GM06990 (cell line): ENCODE data around the gene KCNH3.
A peak's percentile ranks its signal among the peaks of the same experiment; 100 is the strongest.

ENCODE experiments used
- DNase-seq: peaks from one replicate; pipeline ENCODE4 v3.0.0-alpha.2; 2011; ENCODE audit not compliant: insufficient read length; ENCODE audit errors: extremely low read depth
- H3K27me3 ChIP-seq: replicated peaks from 2 replicates; pipeline ENCODE4 v1.6.0; 2011; ENCODE audit warnings: low read length; ENCODE audit not compliant: control insufficient read depth, insufficient read depth
- H3K36me3 ChIP-seq: 2 replicates; pipeline ENCODE4 v1.5.1; 2011; ENCODE audit warnings: low read length; ENCODE audit not compliant: control insufficient read depth, insufficient read depth
- H3K4me3 ChIP-seq: replicated peaks from 2 replicates; pipeline ENCODE4 v1.5.1; 2011; ENCODE audit warnings: low read depth, mild to moderate bottlenecking, control low read depth, low read length
- TF ChIP-seq, protein P1 (sequence below): IDR thresholded peaks from 2 replicates; pipeline ENCODE4 v1.5.1; 2011; ENCODE audit warnings: low read length, control low read depth, mild to moderate bottlenecking, inconsistent platforms; ENCODE audit not compliant: insufficient read depth, poor library complexity, severe bottlenecking

Gene KCNH3

DNA sequence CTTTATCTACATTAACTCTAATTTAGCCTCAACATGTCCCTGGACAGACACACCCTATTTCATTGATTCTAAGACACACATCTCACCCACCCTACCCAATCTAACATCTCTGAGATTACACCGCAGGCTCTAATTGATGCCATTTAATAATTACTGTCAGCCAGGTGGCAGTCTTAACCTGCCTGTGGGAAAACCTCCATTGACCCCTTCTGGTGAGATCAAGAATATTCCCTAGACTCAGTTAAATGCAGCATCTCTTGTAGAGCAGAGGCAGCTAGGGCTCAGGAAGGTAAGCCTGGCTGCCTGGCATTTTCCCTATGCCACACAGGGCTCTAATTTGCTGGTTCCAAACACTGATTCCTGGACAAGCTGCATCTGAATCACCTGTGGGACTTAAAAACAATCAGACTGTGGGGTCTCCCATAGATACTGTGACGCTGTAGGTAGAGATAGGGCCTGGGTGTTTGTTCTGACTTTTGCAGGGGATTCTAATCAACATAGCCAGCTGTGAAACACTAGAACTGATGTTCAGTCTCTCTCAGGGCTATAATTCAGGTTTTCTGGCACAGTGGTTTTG is 14.8 kb downstream of the KCNH3 start:
- H3K36me3 ChIP-seq = peaks cover 13% of the 10 kb centered on the region
- H3K4me3 ChIP-seq = no peak overlapping the region
- no peak for DNase-seq
- no peaks in the 10 kb centered on the region; the same call in 1 of the 2 replicates for H3K27me3 ChIP-seq
- TF ChIP-seq, protein P1, sequence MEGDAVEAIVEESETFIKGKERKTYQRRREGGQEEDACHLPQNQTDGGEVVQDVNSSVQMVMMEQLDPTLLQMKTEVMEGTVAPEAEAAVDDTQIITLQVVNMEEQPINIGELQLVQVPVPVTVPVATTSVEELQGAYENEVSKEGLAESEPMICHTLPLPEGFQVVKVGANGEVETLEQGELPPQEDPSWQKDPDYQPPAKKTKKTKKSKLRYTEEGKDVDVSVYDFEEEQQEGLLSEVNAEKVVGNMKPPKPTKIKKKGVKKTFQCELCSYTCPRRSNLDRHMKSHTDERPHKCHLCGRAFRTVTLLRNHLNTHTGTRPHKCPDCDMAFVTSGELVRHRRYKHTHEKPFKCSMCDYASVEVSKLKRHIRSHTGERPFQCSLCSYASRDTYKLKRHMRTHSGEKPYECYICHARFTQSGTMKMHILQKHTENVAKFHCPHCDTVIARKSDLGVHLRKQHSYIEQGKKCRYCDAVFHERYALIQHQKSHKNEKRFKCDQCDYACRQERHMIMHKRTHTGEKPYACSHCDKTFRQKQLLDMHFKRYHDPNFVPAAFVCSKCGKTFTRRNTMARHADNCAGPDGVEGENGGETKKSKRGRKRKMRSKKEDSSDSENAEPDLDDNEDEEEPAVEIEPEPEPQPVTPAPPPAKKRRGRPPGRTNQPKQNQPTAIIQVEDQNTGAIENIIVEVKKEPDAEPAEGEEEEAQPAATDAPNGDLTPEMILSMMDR = peak; percentile 59

GRCh38 chr12:49554266-49554665 is 15.4 kb downstream of the KCNH3 start:
- H3K36me3 ChIP-seq = peaks cover 14% of the 10 kb centered on the region
- no peaks in the 10 kb centered on the region; the same call in 1 of the 2 replicates for H3K27me3 ChIP-seq
- DNase-seq = no peak
- H3K4me3 ChIP-seq = no peak overlapping the region
- TF ChIP-seq, protein P1 = no peak

DNA sequence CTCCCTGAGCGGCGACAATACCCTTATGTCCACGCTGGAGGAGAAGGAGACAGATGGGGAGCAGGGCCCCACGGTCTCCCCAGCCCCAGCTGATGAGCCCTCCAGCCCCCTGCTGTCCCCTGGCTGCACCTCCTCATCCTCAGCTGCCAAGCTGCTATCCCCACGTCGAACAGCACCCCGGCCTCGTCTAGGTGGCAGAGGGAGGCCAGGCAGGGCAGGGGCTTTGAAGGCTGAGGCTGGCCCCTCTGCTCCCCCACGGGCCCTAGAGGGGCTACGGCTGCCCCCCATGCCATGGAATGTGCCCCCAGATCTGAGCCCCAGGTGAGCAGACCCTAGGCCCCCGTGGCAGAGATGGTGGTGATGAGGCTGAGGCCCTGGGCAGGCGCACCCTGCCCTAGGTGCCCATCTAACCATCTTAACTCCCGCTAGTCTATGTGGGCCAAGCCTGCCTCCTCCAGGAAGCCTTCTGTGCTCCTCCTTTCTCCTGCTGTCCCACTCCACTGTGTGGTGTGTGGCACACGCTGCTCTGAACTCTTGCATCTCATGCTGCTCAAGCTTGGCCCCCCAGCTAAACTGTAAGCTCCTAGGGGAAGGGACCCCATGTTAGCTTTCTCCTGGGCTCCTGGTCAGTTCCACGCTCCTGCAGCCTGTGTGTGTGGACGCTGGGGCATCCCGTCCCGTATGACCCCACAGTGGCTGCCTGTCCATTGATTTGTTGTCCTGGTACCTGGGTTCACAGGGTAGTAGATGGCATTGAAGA is 17.0 kb downstream of the KCNH3 start:
- Histone ChIP-seq H3K36me3 (peaks cover 22% of the 10 kb centered on the region), H3K27me3 (no peaks in the 10 kb centered on the region), H3K4me3 (no peak overlapping the region)
- TF ChIP-seq, protein P1 = no peak
- DNase-seq = no peak

DNA sequence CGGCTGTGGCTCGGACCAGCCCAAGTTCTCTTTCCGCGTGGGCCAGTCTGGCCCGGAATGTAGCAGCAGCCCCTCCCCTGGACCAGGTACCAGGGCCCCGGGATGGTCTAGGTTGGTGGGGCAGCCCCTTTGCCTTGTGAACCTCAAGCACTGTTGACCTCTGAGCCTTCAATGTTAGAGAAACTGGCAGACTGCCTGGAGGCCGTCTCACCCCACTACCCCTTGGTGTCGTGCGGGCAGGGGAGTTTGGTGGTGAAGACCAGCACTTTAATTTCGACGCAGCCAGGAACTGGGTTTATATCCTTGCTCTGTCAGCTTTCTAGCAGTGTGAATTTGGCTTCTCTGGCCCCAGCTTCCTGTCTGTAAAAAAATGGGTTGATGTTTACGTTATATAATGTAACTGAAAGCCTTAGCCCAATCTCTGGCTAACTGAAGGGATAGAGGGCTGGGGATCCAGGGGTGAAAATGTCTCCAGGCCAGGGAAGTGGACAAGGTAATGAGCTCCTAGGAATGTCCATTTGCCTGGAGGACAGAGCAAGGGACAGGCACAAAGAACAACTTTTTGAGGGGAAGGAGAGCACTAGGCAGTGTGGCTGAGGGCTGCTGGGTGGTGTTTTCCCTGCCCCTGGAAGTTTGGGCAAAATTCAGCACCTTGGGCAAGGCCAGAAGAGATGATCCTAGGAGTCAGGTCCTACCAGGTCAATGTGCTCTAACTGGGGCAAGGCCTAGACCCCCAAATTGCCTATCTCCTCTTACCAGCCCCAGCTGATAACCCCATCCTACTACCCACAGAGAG is 17.8 kb downstream of the KCNH3 start:
- Histone ChIP-seq H3K27me3 (no peaks in the 10 kb centered on the region), H3K4me3 (no peak overlapping the region), H3K36me3 (peaks cover 24% of the 10 kb centered on the region)
- TF ChIP-seq, protein P1 = no peak
- DNase-seq = no peak

DNA sequence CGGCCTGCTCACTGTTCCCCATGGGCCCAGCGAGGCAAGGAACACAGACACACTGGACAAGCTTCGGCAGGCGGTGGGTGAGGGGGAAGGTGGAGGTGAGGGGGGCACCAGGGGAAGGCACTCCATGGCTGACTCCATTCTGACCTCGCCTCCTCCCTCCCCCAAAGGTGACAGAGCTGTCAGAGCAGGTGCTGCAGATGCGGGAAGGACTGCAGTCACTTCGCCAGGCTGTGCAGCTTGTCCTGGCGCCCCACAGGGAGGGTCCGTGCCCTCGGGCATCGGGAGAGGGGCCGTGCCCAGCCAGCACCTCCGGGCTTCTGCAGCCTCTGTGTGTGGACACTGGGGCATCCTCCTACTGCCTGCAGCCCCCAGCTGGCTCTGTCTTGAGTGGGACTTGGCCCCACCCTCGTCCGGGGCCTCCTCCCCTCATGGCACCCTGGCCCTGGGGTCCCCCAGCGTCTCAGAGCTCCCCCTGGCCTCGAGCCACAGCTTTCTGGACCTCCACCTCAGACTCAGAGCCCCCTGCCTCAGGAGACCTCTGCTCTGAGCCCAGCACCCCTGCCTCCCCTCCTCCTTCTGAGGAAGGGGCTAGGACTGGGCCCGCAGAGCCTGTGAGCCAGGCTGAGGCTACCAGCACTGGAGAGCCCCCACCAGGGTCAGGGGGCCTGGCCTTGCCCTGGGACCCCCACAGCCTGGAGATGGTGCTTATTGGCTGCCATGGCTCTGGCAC is 18.5 kb downstream of the KCNH3 start:
- Histone ChIP-seq H3K36me3 (peaks cover 27% of the 10 kb centered on the region), H3K27me3 (no peaks in the 10 kb centered on the region), H3K4me3 (no peak overlapping the region)
- TF ChIP-seq, protein P1 = no peak
- no peak for DNase-seq
